Activated CD4-positive, alpha-beta T cell treated with anti-CD3 and anti-CD28 coated beads for 4 hours (primary cell): ENCODE measurements around the gene BRD1.

Experiments
- DNase-seq, 2 donors: peaks; one replicate each; pipeline ENCODE4 v3.0.0-alpha.2; 2020

Gene BRD1

DNA sequence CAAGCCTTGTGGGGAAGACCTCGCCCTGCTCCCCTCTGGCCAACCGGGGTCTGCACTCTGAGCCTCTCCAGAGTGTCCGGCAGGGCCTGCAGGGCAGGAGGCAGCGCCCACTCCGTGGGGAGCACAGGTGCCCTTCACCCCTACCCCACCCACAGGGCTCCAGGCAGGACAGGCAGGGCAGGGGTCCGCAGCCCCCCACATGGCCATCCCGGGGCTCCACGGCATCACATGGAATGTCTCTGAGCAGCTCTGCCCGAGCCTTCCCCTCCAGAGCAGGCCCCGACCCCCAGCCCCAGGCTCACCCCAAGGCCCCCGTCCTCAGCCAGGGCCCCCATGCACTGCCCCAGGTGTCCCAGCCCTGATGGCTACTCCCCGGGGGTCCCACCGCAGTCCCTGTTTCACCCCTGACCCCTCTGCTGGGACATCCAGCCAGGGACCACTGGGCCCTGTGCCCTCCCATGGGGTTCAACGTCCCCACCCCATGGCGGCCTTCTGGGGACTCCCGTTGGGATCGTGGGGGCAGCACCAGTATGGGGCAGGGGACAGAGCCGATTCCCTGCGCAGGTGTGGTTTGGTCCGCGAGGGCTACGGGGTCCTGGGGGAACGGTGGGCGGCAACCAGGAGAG, 77.7 kb downstream of the BRD1 start:
- DNase-seq = no peak

DNA sequence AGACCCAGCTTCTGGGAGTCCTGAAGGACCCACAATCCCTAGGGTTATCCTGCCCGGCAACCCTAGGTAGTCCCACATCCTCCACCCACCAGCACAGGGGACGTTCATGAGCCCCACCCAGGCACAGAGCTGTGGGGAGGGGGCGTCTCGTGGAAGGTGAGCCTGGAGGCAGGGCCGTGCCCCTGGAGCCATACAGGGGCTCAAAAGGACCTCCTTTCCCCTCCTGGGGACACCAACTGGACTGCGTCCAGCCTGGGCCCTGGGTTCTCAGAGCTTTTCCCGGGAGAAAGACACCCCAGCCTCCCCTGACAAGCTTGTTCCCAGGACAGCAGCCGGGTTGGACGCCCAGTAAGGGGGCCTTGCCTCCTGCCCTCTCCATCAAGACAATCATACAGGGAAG, 78.4 kb downstream of the BRD1 start:
- no peak for DNase-seq

DNA sequence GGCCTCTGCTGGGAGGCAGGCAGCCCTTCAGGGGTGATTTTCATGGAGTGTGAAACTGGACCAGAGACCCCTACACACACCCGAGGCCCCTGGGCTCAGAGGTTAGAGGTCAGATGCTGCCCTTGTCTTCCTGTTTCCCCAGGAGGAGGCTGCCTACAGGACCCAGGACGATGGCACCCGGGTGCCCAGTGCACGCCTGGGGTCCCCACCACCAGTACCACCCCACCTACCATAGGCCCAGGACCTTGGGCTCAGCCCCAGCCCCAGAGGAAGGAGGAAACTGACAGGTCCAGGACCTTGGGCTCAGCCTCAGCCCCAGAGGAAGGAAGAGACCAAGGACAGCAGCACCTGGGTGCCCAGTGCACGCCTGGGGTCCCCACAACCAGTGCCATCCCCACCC, 79.2 kb downstream of the BRD1 start:
- DNase-seq = no peak

DNA sequence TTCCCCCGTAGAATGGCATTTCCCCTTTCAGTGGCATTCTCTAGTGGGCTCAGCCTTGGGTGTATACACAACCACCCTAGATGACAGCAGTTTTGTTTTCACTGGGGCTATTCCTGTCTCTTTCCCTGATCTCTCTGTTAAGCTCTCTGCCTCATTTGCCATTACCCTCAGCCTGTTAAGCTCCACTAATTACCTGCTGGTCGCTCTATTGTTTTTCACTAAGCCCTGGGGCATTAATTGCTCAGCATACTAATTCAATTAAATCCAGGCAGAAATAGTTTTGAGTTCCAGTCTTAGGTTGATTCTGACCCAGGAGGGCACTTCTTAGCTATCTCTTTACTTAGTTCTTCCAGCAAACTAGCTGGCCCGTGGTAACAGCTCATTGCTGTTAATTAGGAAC, 80.0 kb downstream of the BRD1 start:
- no peak for DNase-seq

DNA sequence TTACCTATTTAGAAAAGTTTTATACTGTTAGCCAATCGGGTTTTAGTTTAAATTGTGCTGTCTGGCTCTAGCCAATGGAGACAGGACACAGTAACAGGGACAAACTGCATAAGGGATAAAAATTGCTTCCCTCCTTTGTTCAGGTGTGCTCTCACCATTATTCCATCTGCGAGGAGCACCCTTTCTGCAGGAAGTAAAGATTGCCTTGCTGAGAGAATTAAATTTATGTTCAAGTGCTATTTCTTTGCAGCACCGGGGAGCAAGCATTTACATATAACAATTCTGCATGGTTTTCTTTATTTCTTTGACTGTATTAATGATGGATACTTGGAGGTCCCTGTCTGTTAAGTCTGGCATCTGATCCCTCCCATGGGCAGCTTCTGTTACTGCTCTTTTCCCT, 80.5 kb downstream of the BRD1 start:
- DNase-seq = no peak

DNA sequence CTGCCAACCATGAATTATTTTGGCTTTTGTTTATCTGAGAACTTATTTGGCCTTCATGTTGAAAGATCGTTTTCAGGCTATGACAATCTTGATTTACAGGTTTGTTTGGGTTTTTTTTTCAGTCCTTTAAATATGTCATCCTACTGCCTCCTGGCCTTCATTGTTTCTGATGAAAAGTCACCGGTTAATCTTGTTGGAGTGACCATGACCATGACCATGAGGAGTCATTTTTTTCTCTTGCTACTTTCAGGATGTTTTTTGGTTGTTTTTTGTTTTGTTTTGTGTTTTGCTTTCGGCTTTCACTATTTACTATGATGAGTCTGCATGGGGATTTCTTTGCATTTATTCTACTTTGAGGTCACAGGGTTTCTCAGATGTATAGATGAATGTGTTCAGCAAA, 81.6 kb downstream of the BRD1 start:
- no peak for DNase-seq

DNA sequence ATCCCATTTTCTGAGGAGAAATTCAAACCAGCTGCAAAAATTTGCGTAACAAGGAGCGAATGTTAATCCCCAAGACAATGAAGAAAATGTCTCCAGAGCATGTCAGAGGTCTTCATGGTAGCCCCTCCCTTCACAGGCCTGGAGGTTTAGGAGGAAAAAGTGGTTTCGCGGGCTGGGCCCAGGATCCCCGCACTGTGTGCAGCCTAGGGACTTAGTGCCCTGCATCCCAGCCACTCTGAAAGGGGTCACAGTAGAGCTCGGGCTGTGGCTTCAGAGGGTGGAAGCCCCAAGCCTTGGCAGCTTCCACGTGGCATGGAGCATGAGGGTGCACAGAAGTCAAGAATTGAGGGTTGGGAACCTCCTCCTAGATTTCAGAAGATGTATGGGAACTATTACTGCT, 87.4 kb downstream of the BRD1 start:
- DNase-seq = no peak

DNA sequence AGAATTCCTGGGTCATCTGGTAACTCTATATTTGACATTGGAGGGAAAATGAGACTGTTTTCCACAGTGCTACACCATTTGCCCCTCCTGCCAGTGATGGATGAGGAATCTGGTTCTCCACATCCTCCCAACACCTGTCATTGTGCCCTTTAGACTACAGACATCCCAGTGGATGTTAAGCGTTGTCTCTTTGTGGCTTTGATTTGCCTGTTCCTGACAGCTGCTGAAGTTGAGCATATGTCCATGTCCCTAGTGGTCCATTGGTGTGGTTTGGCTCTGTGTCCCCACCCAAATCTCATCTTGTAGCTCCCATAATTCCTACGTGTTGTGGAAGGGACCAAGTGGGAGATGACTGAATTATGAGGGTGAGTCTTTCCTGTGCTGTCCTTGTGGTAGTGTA, 88.5 kb downstream of the BRD1 start:
- DNase-seq = no peak

DNA sequence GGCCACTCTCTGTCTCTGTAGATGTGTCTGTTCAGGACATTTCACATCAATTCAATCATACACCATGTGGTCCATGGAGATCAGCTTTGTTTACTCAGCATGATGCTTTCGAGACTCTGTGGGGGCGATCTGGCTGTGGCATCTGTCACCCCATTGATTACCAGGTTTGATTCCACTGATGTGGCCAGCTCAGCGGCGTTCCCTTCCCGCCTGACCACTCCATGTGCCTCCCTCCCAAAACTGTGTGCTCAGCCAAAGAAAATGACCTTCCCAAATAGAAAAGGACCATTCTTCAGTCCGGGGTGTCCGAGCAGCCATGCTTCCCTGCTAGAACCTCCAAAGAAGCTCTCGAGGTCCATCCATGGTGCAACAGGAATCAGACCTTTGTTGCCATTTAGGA, 89.1 kb downstream of the BRD1 start:
- no peak for DNase-seq

DNA sequence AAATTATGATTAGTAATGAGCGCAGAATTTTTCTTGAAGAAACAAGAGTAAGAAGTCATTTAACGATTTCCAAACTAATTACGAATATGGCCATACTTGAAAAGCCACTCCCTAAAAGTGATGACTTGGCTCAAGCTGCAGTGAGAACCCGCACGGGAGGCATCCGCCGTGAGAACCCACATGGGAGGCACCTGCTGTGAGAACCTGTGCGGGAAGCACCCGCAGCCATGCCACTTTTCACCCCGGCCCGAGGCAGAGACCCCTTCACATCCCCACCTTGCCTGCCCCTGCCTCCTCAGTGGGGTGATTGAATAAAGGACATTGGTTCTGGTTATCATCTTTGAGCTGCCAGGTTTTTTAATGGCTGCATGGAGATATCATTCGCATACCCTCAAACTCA, 89.7 kb downstream of the BRD1 start:
- no peak for DNase-seq

DNA sequence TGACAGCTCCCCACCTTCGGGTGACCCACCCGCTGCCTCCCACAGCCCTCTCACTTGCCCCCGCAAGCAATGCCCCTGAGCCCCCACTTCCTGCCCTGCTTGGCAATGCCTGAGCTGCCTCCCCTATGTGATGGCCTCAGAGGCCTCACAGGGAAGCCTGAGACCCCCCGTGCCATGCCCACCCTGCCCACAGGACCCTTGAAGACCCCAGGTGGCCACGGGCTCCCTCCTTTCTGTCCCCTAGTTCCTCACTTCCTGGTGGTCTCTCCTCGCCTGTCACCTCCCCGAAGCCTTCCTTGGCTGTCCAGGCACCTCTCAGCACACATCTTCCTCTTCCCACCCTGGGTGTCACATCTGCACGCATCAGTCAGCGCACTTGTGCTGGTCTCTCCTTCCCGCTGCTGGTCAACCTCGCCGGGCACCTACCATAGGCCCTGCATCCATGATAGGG, 90.5 kb downstream of the BRD1 start:
- no peak for DNase-seq

DNA sequence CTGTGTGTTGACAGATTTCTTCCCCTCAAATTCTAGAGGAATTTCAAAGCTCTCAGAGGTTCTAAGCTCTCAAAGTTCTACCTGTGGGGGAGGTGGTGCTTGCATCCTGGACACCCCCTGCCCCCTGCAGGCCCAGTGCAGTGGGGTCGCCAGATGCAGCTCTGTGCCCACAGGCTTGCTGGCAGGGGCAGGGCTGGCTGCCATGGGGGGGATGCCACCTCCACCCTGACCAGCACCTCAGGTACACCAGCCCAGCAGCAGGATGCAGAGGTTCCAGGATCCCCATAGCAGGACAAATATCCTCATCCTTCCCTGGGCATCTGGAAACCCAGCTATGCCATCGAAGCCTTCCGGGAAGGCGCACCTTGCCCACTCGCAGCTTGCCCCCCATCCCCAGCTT, 91.1 kb downstream of the BRD1 start:
- no peak for DNase-seq

DNA sequence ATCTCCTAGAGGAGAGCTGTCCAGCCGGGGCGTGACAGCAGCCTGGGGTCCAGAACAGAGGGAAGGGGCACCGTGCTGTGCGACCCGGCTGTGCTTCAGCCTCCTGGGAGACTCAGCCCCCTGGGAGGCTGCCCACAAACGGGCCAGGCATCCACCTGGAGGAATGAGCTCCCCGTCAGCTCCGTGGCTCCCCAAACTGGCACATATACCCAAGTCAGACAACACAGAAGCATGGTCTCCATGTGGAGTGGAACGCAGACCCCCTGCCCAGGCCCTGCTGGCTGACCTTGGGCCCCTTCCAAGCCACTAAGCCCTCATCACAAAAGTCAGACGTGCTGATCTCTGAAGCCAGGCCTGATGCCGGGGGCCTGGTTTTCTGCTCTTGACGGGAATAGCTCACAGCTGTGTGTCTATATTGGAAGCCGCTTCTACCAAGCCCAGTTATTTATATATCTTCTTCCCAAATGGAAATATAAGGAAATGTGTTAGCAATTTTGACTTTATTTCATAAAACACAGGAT, 91.7 kb downstream of the BRD1 start:
- no peak for DNase-seq

DNA sequence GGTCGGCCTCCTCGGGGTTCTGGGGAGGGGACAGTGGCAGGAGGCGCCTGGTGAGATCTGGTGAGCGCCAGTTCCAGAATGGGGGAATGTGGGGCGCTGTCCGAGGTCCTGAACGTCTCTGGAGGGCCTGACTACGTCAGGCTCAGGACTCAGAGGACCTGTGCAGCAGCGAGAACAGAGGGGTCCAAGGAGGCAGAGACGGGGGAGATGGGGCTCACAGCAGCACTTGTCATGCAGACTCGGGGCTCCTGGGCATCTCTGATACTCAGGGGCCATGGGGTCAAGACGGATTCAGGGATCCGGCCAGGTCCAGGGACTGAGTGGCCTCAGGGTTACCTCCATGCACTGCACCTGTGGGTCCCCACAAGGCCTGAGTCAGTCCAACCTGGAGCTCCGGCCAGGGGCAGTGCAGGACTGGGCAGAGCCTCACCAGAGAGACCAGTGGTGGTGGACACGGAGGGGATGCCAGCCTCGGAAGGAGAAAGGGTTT, 92.2 kb downstream of the BRD1 start:
- DNase-seq = no peak

DNA sequence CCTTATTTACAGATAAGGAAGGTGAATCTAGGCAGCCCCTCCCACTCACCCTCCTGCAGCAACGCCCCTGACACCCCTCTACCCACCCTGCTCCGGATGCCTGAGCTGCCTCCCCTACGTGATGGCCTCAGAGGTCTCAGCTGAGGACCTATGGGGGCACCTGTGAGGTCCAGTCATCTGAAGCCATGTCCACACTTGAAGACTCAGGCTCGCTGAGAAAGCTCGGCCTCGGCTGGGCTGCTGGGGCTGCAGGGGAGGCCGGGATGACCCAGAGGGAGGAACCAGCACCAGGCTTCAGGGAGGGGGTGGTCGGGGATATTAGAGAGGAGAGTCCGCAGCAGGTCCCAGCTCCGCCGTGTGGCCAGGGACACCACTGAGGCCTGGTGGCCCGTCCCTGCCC, 92.8 kb downstream of the BRD1 start:
- DNase-seq = no peak

DNA sequence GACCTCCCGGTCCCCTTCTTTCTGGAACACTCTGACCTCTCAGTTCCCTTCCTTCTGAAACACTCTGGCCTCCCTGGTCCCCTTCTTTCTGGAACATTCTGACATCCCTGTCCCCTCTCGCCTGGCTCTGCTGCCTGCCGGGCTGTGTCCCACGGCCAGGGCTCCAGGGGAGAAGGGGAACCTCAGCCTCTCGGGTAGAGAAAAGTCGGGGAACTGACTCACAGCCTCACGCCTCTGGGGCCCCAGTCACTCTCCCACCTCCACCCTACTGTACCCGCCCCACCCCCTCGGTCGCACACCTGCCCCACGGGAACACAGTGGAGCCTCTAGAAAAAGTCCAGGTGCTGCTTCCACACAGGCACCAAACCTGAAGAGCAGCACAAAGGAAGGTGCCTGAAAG, 93.3 kb downstream of the BRD1 start:
- DNase-seq = no peak

DNA sequence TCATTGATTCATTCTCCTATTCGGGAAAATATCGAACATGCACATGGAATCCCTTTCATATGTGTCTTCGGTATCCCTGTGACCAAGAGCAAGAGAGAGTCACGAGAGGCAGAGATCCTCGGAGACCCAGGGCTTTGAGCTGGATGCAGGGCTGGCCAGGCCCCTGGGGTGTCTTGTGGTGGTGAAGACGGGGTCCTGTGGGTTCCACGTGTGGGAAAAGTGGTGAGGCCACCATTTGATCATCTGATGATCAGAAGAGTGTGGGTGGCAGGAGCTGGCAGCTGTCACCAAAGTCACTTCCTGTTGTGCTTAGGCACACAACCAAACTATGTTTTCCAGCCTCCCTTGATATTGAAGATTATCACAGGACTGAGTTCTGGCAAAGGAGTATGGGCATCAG, 94.0 kb downstream of the BRD1 start:
- DNase-seq = no peak

DNA sequence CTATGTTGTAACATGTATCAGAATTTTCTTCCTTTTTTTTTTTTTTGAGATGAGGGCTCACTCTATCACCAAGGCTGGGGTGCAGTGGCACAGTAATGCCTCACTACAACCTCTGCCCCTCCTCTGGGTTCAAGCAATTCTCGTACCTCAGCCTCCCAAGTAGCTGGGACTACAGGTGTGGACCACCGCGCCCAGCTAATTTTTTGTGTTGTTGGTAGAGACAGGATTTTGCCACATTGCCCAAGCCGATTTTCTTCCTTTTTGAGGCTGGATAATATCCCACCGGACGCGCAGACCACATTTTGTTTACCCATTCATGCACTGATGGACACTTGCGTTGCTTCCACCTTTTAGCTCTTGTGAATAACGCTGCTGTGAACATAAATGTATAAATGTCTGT, 97.0 kb downstream of the BRD1 start:
- DNase-seq = no peak

DNA sequence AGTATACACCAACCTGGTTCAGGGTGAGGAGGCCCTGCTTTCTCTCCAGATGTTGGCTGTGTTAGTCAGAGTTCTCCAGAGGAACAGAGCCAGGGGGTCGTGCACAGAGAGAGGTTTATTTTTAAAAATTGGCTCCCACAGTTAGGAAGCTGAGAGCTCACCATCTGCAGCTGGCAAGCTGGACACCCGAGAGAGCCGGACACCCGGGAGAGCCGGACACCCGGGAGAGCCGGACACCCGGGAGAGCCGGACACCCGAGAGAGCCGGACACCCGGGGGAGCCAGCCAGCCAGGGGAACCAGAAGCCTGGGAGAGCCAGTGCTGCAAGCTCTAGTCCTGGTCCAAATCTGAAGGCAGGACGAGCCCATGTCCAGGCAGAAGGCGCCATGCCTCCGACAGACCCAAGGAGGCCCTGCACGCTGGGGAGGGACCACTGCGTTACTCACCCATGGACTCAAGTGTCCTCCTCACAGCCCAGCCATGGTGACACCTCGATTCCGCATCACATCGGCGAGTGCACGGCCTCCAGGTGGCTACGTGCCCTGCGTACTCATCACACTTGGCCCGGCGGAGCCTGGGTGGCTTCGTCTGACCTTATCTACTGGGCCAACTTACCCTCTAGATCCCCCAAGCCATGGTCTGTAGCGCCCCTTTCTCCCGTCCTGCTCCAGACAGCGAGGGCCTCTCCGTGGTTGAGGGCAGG, 99.0 kb downstream of the BRD1 start:
- no peak for DNase-seq

DNA sequence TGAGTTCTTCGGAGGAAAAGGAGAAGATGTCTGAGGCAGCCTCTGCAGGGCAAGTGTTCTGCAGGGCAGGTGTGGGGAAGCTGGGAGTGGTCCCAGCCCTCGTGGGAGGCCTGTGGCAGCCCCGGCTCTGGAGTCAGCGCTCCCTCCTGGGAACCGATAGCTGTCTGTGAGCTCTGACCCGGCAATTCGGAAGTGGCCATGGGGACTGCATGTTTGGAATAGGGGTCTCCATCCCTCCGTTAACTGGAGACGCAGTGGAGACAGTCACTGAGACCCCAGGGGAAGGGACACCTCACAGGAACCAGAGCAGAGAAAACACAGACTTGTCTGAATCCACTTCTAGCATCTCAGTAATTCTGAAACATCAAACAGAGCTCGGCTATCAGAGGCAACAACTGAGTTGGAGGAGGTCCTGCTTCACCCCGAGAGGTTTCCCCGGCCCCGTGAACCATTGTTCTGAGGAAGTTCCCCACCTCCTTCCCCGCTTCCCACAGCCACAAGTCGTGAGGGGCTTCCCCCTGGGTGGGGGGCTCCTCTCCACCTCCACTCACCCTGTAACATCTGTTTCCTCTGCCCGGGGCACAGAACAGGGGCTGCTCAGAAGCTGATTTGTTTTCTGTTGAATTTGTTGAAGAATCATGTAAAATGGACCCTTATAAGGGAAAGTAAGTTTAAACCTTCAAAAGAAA, 99.6 kb downstream of the BRD1 start:
- DNase-seq = no peak

DNA sequence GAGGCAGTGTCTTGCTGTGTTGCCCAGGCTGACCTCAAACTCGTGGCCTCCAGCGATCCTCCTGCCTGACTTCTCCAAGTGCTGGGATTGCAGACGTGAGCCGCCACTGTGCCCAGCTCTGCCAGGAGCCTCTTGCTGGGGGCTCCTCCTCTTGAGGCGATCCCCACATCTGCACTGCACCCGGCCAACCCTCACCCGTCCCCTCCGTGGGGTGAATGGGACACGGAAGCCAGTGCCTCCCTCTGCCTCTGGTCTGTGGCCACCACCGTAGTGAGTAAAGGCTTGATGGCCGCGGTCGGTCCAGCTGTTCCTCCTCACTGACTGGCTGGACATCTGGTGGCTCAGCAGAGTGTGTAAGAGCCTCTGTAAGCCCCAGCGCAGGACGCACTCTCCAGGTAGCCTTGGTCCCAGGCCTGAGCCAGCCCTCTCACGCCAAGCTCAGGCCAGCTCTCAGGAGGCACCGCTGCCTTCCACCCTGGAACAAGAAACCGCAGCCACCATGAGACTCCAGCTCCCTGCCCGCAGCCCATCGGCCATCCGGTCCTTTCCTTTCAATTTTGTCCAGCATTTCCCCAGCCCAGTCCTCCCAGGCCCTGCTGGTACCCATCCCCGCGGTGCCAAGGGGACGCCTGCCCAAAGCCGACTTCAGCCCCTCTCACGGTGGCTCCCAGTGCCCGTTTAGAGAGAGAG, 100.3 kb downstream of the BRD1 start:
- DNase-seq = no peak

DNA sequence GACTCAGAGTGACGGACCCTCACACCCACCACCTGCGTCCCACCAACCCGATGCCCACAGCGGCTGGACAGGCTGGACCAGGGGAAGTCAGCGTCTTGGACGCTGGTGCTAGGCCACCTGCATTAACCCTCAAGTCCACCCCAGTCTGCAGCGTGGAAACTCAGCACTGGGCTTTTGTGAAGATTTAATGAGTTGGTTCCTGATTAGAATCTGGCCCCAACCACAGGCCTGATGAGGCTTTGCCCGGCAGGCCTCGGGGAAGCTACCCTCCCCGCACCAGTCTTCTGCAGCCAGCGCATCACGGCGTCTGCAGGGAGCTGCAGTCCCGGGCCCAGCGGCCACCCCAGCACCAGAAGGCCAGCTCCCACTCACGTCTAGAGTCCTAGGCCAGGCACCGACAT, 101.0 kb downstream of the BRD1 start:
- DNase-seq = no peak

DNA sequence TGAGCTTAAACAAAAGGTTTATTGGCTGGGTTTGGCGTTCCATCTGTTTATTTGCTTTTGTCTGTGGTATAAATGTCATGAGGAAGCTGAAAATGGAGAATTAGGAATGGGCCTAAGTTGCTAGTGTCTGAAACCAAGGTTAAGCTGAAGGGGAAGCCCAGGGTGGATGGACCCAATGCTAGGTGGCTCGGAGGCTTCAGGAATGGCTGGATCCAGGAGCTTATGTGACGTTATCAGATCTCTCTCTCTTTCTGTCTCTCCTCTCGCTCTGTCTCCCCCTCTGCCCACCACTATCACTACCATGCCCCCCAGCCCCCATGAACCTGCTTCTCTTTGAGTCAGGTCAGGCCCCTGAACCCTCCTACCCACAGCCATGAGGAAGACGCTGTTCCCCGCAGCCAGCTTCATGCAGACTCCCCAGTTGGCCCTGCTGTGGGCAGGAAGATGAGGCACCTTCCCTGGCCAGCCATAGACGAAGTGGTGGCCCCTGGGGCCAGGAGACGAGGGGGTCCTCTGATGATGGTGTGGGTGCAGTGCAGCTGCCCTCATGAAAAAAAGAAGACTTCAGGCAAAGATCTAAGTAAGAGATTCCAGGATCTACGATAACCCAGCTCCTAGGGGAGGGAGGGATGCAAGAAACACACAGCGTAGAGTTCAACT, 101.5 kb downstream of the BRD1 start:
- DNase-seq = no peak
